K562 (cell line): ENCODE results near the gene CSNK1G2. TPM values are rescaled to one million over a fixed set of nuclear protein-coding genes. Genes with fewer than 3 reads are reported as not detected.
A peak's percentile ranks its signal among the peaks of the same experiment; 100 is the strongest.

Experiments
- ATAC-seq: fragments of 200-7000 bp; cut with Tn5 transposase; 3 replicates; pipeline ENCODE4 v1.9.1; 2020; ENCODE audit warnings: moderate library complexity
- BruUV-seq: library from RNA; stranded (reverse); fragments of 400-500 nt; replicated peaks from 2 replicates; lab custom pipeline; 2021; lab: Mats Ljungman, UMichigan
- CTCF ChIA-PET: fragments of 300-600 bp; formaldehyde crosslinking; extraction: SDS; loops from one replicate; lab custom pipeline; 2021; ENCODE audit warnings: low intra/inter-chr PET ratio; lab: Yijun Ruan, JAX
- POLR2A ChIA-PET: fragments of 300-600, 350-650 bp; sonication (Branson Sonifier 250); formaldehyde crosslinking; extraction: SDS; loops from one replicate; lab custom pipeline; 2021; ENCODE audit warnings: antibody characterized with exemption, inconsistent platforms; lab: Yijun Ruan, JAX
- DNase-seq, 4 experiments: peaks; one replicate each; pipeline versions ENCODE4 v3.0.0 to v3.0.0-alpha.2; 2011 to 2018; ENCODE audit warnings: low spot score in 3 of 4, mixed read lengths in 3 of 4; ENCODE audit errors: extremely low read depth in 1 of 4
- FAIRE-seq: peaks from 2 replicates; lab custom pipeline; 2011; peaks lifted over from hg19 to GRCh38; lab: Jason Lieb, UNC
- H2AFZ ChIP-seq: 2 replicates; pipeline ENCODE4 v1.6.0; 2011; ENCODE audit warnings: low read depth, low read length, control low read depth, inconsistent platforms
- H3K27ac ChIP-seq: fragments of 200-600 bp; 3 replicates; pipeline ENCODE4 v1.8.0; 2011; ENCODE audit warnings: low read depth, mild to moderate bottlenecking, control low read depth, inconsistent platforms, low read length, moderate library complexity, mixed read lengths; ENCODE audit errors: extremely low read depth
- H3K27me3 ChIP-seq, 2 experiments: fragments of 300-600 bp in 1 of 2; 2 replicates in 1 of 2; 3 replicates in 1 of 2; pipeline versions ENCODE4 v1.6.0 to v1.8.0; 2011; ENCODE audit warnings: inconsistent platforms in 2 of 2, low read length in 2 of 2, mild to moderate bottlenecking in 1 of 2, mixed read lengths in 1 of 2, moderate library complexity in 1 of 2; ENCODE audit not compliant: control insufficient read depth in 2 of 2, insufficient read depth in 2 of 2
- H3K36me3 ChIP-seq: fragments of 300-600 bp; 3 replicates; pipeline ENCODE4 v1.8.0; 2011; ENCODE audit warnings: mild to moderate bottlenecking, low read length, inconsistent platforms; ENCODE audit not compliant: control insufficient read depth, insufficient read depth
- H3K4me1 ChIP-seq, 2 experiments: fragments of 200-600 bp in 1 of 2; replicated peaks in 1 of 2; 2 replicates in 1 of 2; 3 replicates in 1 of 2; pipeline versions ENCODE4 v1.5.1 to v1.8.0; 2011; ENCODE audit warnings: inconsistent platforms in 2 of 2, low read length in 2 of 2, mild to moderate bottlenecking in 1 of 2, mixed read lengths in 1 of 2, moderate library complexity in 1 of 2; ENCODE audit not compliant: control insufficient read depth in 2 of 2, insufficient read depth in 2 of 2
- H3K4me2 ChIP-seq: 2 replicates; pipeline ENCODE4 v1.6.1; 2011; ENCODE audit warnings: low read length, control low read depth, inconsistent platforms, mixed read lengths; ENCODE audit not compliant: insufficient read depth
- H3K4me3 ChIP-seq: fragments of 200-600 bp; sonication (generic), shearing (Covaris generic); 2 replicates; pipeline ENCODE4 v1.5.1; 2016; ENCODE audit warnings: control low read depth, inconsistent platforms
- H3K79me2 ChIP-seq: fragments of 200-600 bp; 3 replicates; pipeline ENCODE4 v1.8.0; 2011; ENCODE audit warnings: low read length, inconsistent platforms; ENCODE audit not compliant: control insufficient read depth, insufficient read depth
- H3K9ac ChIP-seq, 2 experiments: 2 replicates each; pipeline versions ENCODE4 v1.6.0 to v1.6.1; 2011; ENCODE audit warnings: low read depth in 2 of 2, low read length in 2 of 2, control low read depth in 1 of 2, inconsistent platforms in 1 of 2, mild to moderate bottlenecking in 1 of 2, mixed read lengths in 1 of 2; ENCODE audit not compliant: insufficient read depth in 1 of 2
- H3K9me1 ChIP-seq: one replicate; pipeline ENCODE4 v1.6.0; 2011; ENCODE audit warnings: inconsistent platforms, mild to moderate bottlenecking, low read length, moderate library complexity; ENCODE audit not compliant: control insufficient read depth, insufficient read depth
- H3K9me3 ChIP-seq: replicated peaks from 2 replicates; pipeline ENCODE4 v1.5.1; 2011; ENCODE audit warnings: low read depth, low read length, inconsistent platforms; ENCODE audit not compliant: control insufficient read depth, insufficient read depth
- H4K20me1 ChIP-seq: replicated peaks from 2 replicates; pipeline ENCODE4 v1.6.1; 2011; ENCODE audit warnings: low read length, inconsistent platforms, mixed read lengths; ENCODE audit not compliant: control insufficient read depth, insufficient read depth
- HEY1 ChIP-seq: fragments of 250-450 bp; sonication (Bioruptor Pico); IDR thresholded peaks from 2 replicates; pipeline ENCODE4 v1.5.0; 2020; ENCODE audit warnings: mild to moderate bottlenecking, moderate library complexity, borderline replicate concordance
- MLX ChIP-seq, 2 experiments: fragments of 450-650 bp in 1 of 2; sonication (generic) in 1 of 2; formaldehyde crosslinking; conservative IDR thresholded peaks; 2 replicates each; pipeline versions ENCODE4 v1.4.0 to v1.8.1; 2020 to 2022; ENCODE audit warnings: mild to moderate bottlenecking in 1 of 2, missing genetic modification reagents in 1 of 2
- POLR2B ChIP-seq: fragments of 450-650 bp; IDR thresholded peaks from 2 replicates; pipeline ENCODE4 v1.6.1; 2018; ENCODE audit warnings: low read depth; ENCODE audit not compliant: partially characterized antibody
- POLR2G ChIP-seq: fragments of 200-400 bp; formaldehyde crosslinking; IDR thresholded peaks from 2 replicates; pipeline ENCODE4 v1.6.1; 2017; ENCODE audit warnings: low read depth, mild to moderate bottlenecking, antibody characterized with exemption, low read length, moderate library complexity
- ZBTB43 ChIP-seq: sonication (generic); formaldehyde crosslinking; IDR thresholded peaks from 2 replicates; pipeline ENCODE4 v1.8.0; 2023; ENCODE audit warnings: mild to moderate bottlenecking, missing genetic modification reagents
- WGBS: fragments of 100-300 bp; shearing (Covaris generic); methylation state at CpG from one replicate; pipeline ENCODE4 v1.1.6; 2016; ENCODE audit warnings: low coverage, mixed read lengths; ENCODE audit not compliant: insufficient coverage; ENCODE audit errors: missing lambda C conversion rate; 5-methylcytosine and 5-hydroxymethylcytosine counted together
- in situ Hi-C: fragments of 300-500 bp; cut with MboI; formaldehyde crosslinking; loops from 4 replicates; pipeline ENCODE4 v1.15.0; 2018; ENCODE audit warnings: inconsistent platforms, mixed read lengths
- intact Hi-C: fragments of 100-400 bp; cut with micrococcal nuclease; formaldehyde crosslinking; loops from 2 replicates; pipeline ENCODE4 v1.14.2; 2022
- polyA plus RNA-seq, 8 experiments: library from polyadenylated mRNA; depleted of rRNA in 4 of 8; stranded (reverse) in 5 of 8; unstranded in 3 of 8; fragments of >200 nt; fragmentation: Nextera tagmentation in 2 of 8; fragmentation: Illumina TruSeq in 1 of 8; extraction: Ambion mirVana in 2 of 8; extraction: Trizol in 1 of 8; gene quantifications; 2 replicates each; pipeline versions ENCODE4 v1.2.1 to v1.2.3, GENCODE V29; 2011 to 2014; ENCODE audit warnings: inconsistent platforms in 1 of 8, missing spikeins in 1 of 8
- total RNA-seq, 7 experiments: library from RNA; depleted of rRNA in 6 of 7; stranded (reverse); fragments of >200 nt in 6 of 7; fragmentation: Illumina TruSeq in 2 of 7; extraction: Trizol in 2 of 7; gene quantifications; 2 replicates each; pipeline versions ENCODE4 v1.2.1 to v1.2.3, GENCODE V29; 2011 to 2021; ENCODE audit warnings: low replicate concordance in 1 of 7
- TF ChIP-seq, protein P1 (sequence below): fragments of 450-650 bp; IDR thresholded peaks from 2 replicates; pipeline ENCODE4 v1.6.1; 2016; ENCODE audit warnings: mild to moderate bottlenecking, moderate library complexity

The CSNK1G2 gene
- total and polyA plus RNA-seq, 9 of the 15 experiments (the other 6 are each of a cell fraction or from before 2014, with no cell fraction given), result 0.48 to 119 (median 49.5) TPM

DNA sequence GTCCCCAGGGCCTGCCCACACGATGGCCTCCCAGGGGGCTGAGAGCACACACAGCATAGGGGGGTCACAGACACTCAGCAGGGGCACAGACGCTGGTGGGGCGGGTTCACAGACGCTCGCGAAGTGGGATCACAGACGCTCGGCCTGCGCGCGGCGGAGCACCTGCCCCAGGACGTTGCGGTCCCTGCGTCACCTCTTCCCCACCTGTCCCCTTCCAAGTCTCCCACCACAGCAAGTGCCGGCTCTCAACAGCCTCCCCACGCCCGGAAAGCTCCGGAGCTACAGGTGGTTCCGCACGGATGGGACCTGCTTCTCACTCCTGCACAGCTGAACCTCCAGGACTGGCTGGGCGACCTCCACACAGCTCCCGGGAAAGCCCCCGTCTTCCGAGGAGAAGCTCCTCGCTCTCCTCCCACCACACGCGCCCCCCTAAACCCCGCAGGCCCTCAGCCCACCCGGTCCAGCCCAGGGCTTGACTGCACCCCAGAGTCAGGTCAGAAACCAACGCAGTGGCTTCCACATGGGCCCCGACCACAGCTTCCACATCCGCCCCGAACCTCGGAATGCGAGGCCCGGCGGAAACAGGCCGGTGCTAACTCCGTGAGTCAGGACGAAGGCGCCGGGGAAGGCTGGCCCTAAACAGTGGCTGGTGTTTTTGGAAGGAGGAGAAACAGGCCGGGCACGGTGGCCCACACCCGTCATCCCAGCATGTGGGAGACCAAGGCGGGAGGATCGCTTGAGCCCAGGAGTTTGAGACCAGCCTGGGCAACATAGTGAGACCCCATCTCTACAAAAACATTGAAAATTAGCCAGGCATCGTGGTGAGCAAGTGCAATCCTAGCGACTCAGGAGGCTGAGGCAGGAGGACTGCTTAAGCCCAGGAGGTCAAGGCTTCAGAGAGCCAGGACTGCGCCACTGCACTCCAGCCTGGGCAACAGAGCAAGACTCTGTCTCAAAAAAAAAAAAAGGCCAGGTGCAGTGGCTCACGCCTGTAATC, 58.0 kb downstream of the CSNK1G2 start:
- in situ Hi-C loops, result no loop called here
- no peak overlapping the region for H3K27ac ChIP-seq
- ChIA-PET CTCF (no interaction called here), POLR2A (no interaction called here)
- H3K36me3 ChIP-seq, result no peaks in the 10 kb centered on the region
- no peak overlapping the region for H2AFZ ChIP-seq
- H4K20me1 ChIP-seq, result no peaks in the 10 kb centered on the region
- no peak overlapping the region for H3K4me3 ChIP-seq
- no TSS peak for BruUV-seq
- no peak for DNase-seq
- no peaks in the 10 kb centered on the region for H3K27me3 ChIP-seq
- peaks cover 0 to 23% of the 10 kb centered on the region in 2 experiments; a peak in 2 of 5 replicates for H3K4me1 ChIP-seq
- H3K9me3 ChIP-seq, result no peaks in the 10 kb centered on the region
- no peak overlapping the region for H3K4me2 ChIP-seq
- no peak for ATAC-seq
- H3K79me2 ChIP-seq, result no peaks in the 10 kb centered on the region
- peak overlapping the region in 1 of 2 experiments; percentile 10; a peak in 1 of 4 replicates for H3K9ac ChIP-seq
- WGBS, result 75% methylated on average over 31 of the region's 52 CpGs
- no peaks in the 10 kb centered on the region for H3K9me1 ChIP-seq
- intact Hi-C loops, result no loop called here
- no peak for FAIRE-seq
- TF ChIP-seq POLR2B, result no peak
- peak; percentile 63 for TF ChIP-seq POLR2G
- TF ChIP-seq ZBTB43 (CRISPR knock-in tag), result no peak
- no peak for TF ChIP-seq HEY1
- TF ChIP-seq MLX (CRISPR knock-in tag; conservative IDR thresholded peaks at IDR 0.05), result no peak
- TF ChIP-seq, protein P1, sequence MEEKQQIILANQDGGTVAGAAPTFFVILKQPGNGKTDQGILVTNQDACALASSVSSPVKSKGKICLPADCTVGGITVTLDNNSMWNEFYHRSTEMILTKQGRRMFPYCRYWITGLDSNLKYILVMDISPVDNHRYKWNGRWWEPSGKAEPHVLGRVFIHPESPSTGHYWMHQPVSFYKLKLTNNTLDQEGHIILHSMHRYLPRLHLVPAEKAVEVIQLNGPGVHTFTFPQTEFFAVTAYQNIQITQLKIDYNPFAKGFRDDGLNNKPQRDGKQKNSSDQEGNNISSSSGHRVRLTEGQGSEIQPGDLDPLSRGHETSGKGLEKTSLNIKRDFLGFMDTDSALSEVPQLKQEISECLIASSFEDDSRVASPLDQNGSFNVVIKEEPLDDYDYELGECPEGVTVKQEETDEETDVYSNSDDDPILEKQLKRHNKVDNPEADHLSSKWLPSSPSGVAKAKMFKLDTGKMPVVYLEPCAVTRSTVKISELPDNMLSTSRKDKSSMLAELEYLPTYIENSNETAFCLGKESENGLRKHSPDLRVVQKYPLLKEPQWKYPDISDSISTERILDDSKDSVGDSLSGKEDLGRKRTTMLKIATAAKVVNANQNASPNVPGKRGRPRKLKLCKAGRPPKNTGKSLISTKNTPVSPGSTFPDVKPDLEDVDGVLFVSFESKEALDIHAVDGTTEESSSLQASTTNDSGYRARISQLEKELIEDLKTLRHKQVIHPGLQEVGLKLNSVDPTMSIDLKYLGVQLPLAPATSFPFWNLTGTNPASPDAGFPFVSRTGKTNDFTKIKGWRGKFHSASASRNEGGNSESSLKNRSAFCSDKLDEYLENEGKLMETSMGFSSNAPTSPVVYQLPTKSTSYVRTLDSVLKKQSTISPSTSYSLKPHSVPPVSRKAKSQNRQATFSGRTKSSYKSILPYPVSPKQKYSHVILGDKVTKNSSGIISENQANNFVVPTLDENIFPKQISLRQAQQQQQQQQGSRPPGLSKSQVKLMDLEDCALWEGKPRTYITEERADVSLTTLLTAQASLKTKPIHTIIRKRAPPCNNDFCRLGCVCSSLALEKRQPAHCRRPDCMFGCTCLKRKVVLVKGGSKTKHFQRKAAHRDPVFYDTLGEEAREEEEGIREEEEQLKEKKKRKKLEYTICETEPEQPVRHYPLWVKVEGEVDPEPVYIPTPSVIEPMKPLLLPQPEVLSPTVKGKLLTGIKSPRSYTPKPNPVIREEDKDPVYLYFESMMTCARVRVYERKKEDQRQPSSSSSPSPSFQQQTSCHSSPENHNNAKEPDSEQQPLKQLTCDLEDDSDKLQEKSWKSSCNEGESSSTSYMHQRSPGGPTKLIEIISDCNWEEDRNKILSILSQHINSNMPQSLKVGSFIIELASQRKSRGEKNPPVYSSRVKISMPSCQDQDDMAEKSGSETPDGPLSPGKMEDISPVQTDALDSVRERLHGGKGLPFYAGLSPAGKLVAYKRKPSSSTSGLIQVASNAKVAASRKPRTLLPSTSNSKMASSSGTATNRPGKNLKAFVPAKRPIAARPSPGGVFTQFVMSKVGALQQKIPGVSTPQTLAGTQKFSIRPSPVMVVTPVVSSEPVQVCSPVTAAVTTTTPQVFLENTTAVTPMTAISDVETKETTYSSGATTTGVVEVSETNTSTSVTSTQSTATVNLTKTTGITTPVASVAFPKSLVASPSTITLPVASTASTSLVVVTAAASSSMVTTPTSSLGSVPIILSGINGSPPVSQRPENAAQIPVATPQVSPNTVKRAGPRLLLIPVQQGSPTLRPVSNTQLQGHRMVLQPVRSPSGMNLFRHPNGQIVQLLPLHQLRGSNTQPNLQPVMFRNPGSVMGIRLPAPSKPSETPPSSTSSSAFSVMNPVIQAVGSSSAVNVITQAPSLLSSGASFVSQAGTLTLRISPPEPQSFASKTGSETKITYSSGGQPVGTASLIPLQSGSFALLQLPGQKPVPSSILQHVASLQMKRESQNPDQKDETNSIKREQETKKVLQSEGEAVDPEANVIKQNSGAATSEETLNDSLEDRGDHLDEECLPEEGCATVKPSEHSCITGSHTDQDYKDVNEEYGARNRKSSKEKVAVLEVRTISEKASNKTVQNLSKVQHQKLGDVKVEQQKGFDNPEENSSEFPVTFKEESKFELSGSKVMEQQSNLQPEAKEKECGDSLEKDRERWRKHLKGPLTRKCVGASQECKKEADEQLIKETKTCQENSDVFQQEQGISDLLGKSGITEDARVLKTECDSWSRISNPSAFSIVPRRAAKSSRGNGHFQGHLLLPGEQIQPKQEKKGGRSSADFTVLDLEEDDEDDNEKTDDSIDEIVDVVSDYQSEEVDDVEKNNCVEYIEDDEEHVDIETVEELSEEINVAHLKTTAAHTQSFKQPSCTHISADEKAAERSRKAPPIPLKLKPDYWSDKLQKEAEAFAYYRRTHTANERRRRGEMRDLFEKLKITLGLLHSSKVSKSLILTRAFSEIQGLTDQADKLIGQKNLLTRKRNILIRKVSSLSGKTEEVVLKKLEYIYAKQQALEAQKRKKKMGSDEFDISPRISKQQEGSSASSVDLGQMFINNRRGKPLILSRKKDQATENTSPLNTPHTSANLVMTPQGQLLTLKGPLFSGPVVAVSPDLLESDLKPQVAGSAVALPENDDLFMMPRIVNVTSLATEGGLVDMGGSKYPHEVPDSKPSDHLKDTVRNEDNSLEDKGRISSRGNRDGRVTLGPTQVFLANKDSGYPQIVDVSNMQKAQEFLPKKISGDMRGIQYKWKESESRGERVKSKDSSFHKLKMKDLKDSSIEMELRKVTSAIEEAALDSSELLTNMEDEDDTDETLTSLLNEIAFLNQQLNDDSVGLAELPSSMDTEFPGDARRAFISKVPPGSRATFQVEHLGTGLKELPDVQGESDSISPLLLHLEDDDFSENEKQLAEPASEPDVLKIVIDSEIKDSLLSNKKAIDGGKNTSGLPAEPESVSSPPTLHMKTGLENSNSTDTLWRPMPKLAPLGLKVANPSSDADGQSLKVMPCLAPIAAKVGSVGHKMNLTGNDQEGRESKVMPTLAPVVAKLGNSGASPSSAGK, result no peak
